H54 (cell line): ENCODE data around the gene ZDHHC17.
A peak's percentile ranks its signal among the peaks of the same experiment; 100 is the strongest.

Source experiments
- DNase-seq: peaks from one replicate; pipeline ENCODE4 v3.0.0; 2011; ENCODE audit warnings: low spot score, mixed read lengths; ENCODE audit not compliant: insufficient read length
- FAIRE-seq: peaks from 3 replicates; lab custom pipeline; 2011; peaks lifted over from hg19 to GRCh38; lab: Jason Lieb, UNC
- POLR2A ChIP-seq: IDR thresholded peaks from 2 replicates; pipeline ENCODE4 v1.6.1; 2011; ENCODE audit warnings: low read depth, mild to moderate bottlenecking, low read length

Gene ZDHHC17

DNA sequence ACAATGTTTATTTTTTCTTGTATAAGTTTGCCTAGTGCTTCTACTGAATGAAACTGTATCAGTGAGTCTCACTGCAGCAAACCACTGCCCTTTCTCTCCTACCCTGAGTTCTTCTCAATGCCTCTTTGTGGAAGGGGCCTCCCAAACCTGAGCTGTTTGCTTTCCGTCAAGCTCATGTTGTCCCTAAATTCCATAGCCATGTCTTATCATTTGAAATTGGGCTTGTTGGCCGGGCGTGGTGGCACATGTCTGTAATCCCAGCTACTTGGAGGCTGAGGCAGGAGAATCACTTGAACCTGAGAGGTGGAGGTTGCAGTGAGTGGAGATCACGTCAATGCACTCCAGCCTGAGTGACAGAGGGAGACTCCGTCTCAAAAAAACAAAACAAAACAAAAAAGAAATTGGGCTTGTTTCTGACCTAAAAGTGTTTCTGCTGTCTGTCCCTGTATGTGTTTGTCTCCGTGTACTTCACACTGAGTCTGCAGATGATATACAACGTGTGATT lies 116.7 kb downstream of the ZDHHC17 start:
- DNase-seq (no peak), FAIRE-seq (no peak)
- no peak for TF ChIP-seq POLR2A

DNA sequence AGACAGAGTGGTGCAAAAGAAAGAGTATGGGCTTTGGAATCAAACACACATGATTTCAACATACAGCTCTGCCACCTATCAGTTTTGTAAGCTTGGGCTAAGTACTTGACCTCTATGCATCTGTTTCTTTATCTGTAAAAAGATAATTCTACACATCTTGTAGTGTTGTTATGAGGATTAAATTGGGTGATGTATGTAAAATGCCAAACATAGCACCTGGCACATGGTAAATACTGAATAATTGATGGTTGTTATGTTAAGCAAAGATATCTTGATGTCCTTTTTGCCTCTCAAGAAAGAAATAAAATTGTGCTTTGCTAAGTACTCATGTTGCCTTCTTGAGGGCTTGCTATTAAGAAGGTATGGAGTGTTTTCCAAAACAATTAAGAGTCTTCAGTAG lies 117.2 kb downstream of the ZDHHC17 start:
- no peak for TF ChIP-seq POLR2A
- no peak for DNase-seq
- FAIRE-seq, result no peak

DNA sequence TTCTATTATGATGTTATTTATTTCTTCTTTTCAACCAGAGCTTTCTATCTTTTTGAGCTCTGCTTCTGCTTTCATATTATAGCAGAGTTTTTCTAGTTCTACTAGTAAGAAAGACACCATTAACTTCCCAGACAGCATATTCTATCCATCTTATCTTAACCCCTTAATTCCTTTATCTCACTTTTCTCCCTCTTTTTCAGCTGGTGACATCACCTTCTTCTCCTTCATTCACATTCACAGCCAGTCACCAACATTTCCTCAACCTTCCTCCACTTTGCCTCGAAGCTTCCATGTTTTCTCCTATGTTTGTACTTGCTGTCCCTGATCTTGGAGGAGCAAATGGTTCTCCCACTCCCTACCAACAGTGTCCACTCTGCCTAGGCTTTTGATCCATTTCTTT lies 118.5 kb downstream of the ZDHHC17 start:
- TF ChIP-seq POLR2A, result no peak
- DNase-seq (no peak), FAIRE-seq (no peak)

DNA sequence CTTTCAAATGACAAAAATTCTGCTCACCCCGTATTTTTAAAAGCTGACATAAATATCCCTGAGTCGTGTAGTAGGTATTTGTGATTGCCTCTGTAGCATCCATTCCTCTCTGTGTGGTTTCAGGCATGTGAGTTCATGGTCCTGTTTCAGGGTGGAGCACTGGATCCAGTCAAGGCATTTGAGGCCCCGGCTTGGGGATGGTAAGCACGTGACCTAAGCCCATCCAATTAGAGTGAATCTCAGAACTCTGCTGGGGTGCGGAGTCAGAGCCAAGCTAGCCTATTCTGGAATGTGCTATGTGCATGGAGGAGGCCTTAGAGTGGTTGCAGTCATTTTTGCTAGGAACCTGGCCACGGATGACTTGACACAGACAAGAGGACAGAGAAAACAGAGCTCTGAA lies 119.2 kb downstream of the ZDHHC17 start:
- DNase-seq, result peak; percentile 21
- TF ChIP-seq POLR2A, result no peak
- no peak for FAIRE-seq

DNA sequence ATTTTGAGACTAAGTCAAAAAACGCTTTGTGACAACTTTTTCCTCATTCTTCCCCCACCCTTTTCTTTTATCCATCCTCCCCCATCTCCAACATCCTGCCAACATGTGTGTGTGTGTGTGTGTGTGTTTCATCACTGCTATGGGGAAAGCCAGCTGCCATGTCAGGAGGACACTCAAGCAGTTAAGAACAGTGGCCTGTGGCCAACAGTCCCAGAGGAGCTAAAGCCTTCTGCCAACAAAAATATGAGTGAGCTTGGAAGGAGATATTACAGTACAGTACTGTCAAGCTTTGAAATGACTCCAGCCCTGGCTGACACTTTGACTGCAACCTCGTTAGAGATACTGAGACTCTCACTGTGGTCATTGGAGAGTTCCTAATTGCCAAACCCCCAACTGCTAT lies 119.9 kb downstream of the ZDHHC17 start:
- FAIRE-seq (no peak), DNase-seq (no peak)
- no peak for TF ChIP-seq POLR2A

DNA sequence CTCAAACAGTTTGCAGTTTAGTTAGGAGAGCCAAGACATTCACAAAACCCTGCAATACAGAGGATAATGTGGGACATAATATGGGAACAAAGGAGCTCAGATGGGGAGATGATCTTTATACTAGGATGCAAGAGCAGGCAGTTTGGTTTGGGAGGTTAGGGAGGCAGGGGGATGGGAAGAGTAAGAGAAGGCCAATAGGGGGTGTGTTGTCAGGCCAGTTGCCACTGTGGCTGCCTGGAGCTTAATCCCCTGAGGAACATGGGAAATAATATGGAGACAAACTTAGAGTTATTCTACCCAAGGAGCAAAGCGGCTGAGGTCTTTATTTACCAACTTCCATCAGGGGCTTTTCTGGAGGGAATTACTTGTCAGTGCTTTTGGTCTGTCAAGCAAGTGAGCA lies 124.9 kb downstream of the ZDHHC17 start:
- DNase-seq, result no peak
- TF ChIP-seq POLR2A, result no peak
- no peak for FAIRE-seq

DNA sequence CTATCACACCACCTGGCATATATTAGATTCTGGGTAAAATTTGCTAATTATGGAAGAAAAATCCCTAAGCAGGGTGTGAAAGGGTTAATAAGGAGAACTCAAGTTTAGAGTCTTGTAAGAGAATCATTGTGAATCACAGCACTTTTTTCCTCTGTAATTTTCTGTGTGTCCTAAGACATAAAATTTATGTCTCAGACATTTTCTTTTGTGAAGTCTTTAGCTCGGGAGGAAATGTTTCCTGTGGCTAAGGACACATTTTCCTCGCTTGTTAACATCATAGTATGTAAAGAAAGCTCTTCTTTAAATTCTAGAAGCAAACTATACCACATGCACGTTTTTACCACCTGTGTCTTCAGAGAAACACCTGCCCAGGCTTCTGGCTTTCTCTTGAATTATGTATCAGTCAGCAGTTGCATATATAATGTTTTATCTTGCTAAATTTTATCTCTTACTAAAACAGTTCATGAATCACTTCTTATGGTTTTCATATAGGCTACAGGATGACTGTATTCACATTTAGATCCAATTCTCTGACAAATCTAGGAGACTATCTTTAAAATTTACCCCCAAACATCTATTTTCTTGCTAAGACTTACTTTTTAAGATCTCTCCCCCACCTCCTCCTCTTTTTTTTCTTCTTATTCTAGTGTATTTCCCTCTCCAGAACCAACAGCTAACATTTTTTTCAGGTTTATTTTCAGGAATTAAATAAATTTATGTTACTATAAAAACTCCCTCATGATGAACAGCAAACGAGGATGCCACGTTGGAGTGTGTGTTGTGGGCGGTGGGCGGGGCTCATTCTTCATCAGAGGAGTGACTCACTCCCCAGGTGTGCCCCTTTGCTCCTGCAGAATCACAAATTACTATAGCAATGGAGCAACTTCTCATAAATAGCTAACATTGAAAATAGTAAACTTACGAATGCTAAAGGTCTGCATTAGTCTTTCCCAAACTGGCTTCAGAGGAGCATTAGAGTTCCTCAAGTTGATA lies 126.5 kb downstream of the ZDHHC17 start:
- no peak for DNase-seq

DNA sequence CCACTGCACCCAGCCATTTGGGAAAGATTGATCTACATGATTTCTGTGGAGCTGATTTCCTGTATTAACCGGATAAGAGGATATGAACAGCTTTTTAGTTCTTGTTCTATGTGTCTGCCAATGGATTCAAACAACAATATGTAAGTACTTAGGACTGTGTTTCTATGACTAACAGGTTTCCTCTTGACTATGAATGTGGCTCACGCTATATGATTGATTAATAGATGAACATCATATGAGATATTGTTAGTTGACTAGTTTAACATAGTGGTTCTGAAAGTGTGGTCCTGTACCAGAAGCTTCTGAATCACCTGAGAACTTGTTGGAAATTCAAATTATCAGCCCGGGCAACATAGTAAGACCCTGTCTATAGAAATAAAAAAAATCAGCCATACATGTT lies 127.7 kb downstream of the ZDHHC17 start:
- TF ChIP-seq POLR2A, result no peak
- DNase-seq (no peak), FAIRE-seq (no peak)

More for the DNA sequence above, 126.5 kb downstream of the ZDHHC17 start:
- no peak for FAIRE-seq
- TF ChIP-seq POLR2A, result no peak

DNA sequence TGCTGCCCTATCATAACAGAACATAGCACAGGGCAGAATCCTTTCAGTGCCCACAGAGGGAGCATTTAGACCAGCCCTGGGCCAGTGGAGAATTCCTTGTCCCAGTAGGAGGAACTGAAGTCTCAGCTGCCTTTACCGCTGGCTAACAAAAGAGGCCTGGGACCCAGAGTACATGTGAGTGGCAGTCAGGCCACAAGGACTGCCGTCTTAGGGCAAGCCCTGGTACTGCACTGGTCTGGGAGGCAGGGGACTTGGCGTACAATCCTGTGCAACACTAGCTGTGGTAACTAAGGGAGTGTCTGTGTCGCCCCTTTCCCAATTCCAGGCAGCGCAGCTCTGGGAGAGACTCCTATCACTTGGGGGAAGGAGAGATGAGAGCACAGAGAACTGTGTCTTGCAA lies 131.9 kb downstream of the ZDHHC17 start:
- FAIRE-seq (no peak), DNase-seq (no peak)
- no peak for TF ChIP-seq POLR2A

DNA sequence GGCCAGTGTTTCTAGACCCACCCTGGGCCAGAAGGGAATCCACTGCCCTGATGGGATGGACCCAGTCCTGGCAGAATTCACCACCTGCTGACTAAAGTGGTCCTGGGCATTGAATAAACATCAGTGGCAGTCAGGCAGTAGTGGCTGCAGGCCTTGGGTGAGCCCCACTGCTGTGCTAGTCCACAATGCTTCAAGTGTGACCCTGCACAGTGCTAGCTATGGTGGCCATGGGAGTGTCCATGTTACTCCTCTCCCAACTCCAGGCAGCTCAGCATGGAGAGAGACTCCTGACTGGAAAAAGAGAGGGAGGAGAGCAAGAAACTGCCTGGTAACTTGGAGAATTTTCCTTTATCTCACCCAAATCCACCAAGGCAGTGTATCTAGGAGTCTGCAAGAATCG lies 132.4 kb downstream of the ZDHHC17 start:
- DNase-seq (no peak), FAIRE-seq (no peak)
- TF ChIP-seq POLR2A, result no peak

DNA sequence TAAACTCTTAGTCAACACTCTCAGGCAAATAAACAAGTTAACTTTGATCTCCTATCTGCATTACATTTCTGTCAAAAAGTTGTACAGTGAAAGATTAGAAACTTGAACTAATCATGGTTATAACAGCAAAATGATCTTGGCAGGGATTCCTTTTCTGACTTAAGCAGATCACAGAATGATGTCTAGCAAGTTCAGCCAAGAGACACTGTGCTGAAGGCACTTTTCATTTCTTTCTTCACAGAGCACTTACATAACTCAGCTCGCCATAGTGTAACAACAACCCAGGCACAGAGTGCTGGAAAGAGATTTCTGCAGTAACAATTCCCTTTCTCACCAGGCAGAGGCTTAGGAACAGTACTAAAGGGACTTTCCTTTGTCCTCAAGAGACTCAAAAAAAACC lies 134.5 kb downstream of the ZDHHC17 start:
- DNase-seq, result no peak
- TF ChIP-seq POLR2A, result no peak
- FAIRE-seq, result no peak

DNA sequence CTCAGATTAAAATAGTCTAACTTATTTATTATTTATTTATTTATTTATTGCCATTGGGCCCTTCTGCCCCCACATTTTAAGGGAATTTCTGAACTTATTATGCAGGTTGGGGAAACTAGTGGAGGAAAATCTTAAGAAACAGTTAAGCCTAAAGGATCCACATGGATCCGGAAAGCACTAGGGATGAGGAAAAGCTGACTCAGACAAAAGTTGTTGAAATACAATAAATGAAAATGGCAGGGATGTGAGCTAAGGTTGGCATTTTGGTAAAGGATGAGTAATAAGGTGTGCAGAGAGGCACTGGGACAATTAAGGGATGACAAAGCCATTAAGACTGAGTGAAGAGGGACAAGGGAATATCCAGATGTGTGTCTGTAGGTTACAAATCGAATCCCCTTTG lies 135.6 kb downstream of the ZDHHC17 start:
- FAIRE-seq (no peak), DNase-seq (no peak)
- no peak for TF ChIP-seq POLR2A

DNA sequence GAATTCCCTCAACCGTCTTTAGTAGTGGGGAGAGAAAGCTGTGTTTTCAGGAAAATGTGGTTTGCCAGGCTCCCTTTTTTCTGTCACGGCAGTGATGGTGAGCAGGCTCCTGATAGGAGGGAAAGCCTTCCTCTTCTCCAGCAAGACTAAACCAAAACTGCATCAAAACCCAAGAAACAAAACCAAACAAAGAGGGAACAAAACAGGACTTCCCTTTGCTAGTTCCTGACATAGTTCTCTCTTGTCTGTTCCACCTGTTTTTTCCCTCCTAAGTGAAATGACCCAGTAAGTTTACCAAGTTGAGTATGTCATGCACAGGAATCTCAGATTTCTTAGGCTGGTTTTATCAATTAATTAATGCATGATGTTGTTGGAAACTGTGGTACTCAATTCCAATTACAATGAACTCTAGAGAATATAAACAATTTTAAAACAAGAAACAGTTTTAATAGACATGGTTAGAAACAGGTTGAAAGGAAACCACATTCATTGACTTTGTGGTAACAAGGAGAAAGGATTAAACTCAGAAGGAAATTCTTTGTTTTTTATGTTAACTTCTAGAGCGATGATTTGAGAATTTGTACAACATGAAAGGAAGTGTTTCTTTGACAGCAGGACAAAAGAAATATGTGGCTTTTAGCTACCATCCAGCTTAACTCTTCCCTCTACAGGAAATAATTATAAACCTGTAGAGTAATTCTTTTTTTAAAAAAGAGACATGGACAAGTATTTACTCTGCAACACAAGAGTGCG lies 137.9 kb downstream of the ZDHHC17 start:
- DNase-seq, result no peak

More for the DNA sequence above, 137.9 kb downstream of the ZDHHC17 start:
- no peak for TF ChIP-seq POLR2A
- FAIRE-seq, result no peak
